Ovary (tissue), 3 donors: Measurements from ENCODE around the gene KNOP1.

Experiments
- CTCF ChIP-seq, 3 donors: fragments of 450-650 bp in 2 of 3; fragments of 200-600 bp in 1 of 3; IDR thresholded peaks; one replicate each; pipeline versions ENCODE4 v1.5.1 to v1.8.0; 2016 to 2022; ENCODE audit warnings: antibody characterized with exemption in 3 of 3, mild to moderate bottlenecking in 1 of 3
- POLR2A ChIP-seq: fragments of 450-650 bp; IDR thresholded peaks from one replicate; pipeline ENCODE4 v1.6.1; 2017; ENCODE audit warnings: antibody characterized with exemption, mild to moderate bottlenecking, moderate library complexity
- donor health status: DM: no; HTN: no; CAD: no.

- TF ChIP-seq CTCF (IDR thresholded peaks at IDR 0.05) (no peak), POLR2A (no peak)
Measured at GRCh38 chr16:19710191-19710908, 7.7 kb downstream of the KNOP1 start.
